ENCODE data around the gene ZNF416. TPM values are rescaled to one million over a fixed set of nuclear protein-coding genes. Genes with fewer than 3 reads are reported as not detected.

The ZNF416 gene
- total and polyA plus RNA-seq, 4 donors, result 1.7 to 4.6 (median 3.2) TPM

DNA sequence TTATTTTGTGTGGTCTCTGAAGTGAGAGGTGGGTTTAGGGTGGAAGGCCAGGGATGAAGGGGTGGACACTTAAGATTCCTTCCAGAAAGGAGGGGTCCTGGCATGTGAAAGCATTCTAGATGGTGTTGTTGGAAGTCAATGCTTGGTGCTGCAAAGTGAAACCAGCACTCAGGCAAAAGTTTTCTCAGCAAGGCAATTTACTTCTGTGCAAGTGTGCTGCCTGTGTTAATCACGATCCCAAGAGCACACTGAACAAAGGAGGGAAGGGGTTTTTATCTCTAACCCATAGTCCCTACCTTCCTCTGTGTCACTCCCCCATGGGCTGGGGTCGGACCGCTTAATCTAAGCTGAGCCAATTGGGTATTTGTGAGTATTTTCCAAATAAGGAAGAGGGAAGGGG, 36.6 kb upstream of the ZNF416 start:
- ATAC-seq (ENCODE audit: insufficient read depth, low FRiP score) (no peak), DNase-seq (no peak)
- H3K4me3 ChIP-seq, result no peak overlapping the region
- H3K27me3 ChIP-seq (ENCODE audit: control insufficient read depth in 3 of 3, insufficient read depth in 3 of 3, low read length in 2 of 3), result no peaks in the 10 kb centered on the region
- peaks cover 0 to 11% (median 4%) of the 10 kb centered on the region in 5 donors for H3K4me1 ChIP-seq (ENCODE audit: control insufficient read depth in 5 of 5, insufficient read depth in 5 of 5, low read length in 5 of 5)
- WGBS, 2 donors, result 95 to 96% methylated on average over 3 of the region's 3 CpGs
- TF ChIP-seq, protein P1, sequence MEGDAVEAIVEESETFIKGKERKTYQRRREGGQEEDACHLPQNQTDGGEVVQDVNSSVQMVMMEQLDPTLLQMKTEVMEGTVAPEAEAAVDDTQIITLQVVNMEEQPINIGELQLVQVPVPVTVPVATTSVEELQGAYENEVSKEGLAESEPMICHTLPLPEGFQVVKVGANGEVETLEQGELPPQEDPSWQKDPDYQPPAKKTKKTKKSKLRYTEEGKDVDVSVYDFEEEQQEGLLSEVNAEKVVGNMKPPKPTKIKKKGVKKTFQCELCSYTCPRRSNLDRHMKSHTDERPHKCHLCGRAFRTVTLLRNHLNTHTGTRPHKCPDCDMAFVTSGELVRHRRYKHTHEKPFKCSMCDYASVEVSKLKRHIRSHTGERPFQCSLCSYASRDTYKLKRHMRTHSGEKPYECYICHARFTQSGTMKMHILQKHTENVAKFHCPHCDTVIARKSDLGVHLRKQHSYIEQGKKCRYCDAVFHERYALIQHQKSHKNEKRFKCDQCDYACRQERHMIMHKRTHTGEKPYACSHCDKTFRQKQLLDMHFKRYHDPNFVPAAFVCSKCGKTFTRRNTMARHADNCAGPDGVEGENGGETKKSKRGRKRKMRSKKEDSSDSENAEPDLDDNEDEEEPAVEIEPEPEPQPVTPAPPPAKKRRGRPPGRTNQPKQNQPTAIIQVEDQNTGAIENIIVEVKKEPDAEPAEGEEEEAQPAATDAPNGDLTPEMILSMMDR (IDR thresholded peaks at IDR 0.05; ENCODE audit: control extremely low read depth, extremely low read depth), result no peak
- no peak overlapping the region for H3K9ac ChIP-seq (ENCODE audit: insufficient read depth in 1 of 2, low read length in 2 of 2)
- H3K27ac ChIP-seq (ENCODE audit: low read depth in 1 of 2, low read length in 1 of 2), result no peak overlapping the region
- H3K36me3 ChIP-seq (ENCODE audit: control insufficient read depth in 4 of 4, insufficient read depth in 4 of 4, low read length in 4 of 4), result peaks cover 30 to 60% (median 47%) of the 10 kb centered on the region in 4 donors
- peaks cover 14 to 53% (median 50%) of the 10 kb centered on the region in 4 donors for H3K9me3 ChIP-seq (ENCODE audit: control insufficient read depth in 4 of 4, insufficient read depth in 3 of 4, low read length in 3 of 4)

DNA sequence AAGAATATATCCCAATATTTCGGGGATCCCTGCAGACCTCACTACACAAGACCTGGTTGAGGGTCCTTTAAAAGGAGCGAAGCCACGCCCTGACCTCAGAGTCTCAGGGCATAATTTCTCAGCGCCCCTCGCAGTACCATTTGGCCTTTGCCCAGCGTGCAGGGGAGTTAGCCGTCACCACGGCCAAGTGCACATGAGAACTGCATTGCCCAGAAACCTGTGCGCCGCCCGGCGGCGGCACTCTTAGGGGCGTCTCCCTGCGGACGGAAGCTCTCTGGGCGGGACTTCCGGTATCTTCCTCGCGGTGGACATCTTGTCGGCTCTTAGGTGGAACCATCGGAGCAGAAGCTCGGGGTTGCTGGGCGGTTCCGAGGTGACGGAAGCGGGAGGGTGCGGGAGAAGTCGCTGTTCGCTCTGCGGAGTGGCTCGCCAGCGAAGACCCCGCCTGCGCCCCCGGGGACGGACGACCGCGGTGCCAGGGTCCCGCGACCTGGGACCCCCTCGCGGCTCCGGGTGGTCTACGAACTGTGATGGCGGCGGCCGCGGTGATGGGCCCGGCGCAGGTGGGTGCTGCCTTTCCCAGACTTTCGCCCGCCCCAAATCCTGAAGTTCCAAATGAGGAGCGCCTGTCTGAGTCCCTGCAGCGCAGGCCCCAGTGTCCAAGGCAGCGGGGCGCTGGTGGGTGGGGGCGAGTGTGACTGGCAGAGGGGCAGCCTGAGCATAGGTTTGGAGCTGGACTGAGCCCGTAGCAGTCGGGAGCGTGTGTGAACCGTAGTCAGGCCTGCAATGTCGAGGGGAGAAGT, 35.4 kb upstream of the ZNF416 start, which contains the start of gene ZNF134:
TSS of gene ZNF134 (plus strand) at position 302 of the 803 bp plus-strand sequence. CDS start 5,227 bp downstream, outside the sequence.
- Histone ChIP-seq H3K4me1 (ENCODE audit: control insufficient read depth in 5 of 5, insufficient read depth in 5 of 5, low read length in 5 of 5) (peaks cover 0 to 11% (median 4%) of the 10 kb centered on the region in 5 donors), H3K9ac (ENCODE audit: insufficient read depth in 1 of 2, low read length in 2 of 2) (peak within 1 kb of the TSS; percentile 48 to 77), H3K9me3 (ENCODE audit: control insufficient read depth in 4 of 4, insufficient read depth in 3 of 4, low read length in 3 of 4) (peaks cover 5 to 41% (median 38%) of the 10 kb centered on the region in 4 donors), H3K36me3 (ENCODE audit: control insufficient read depth in 4 of 4, insufficient read depth in 4 of 4, low read length in 4 of 4) (peaks cover 18 to 47% (median 35%) of the 10 kb centered on the region in 4 donors), H3K27ac (ENCODE audit: low read depth in 1 of 2, low read length in 1 of 2) (peak within 1 kb of the TSS; percentile 28 to 81), H3K4me3 (peak within 1 kb of the TSS; percentile 96), H3K27me3 (ENCODE audit: control insufficient read depth in 3 of 3, insufficient read depth in 3 of 3, low read length in 2 of 3) (no peaks in the 10 kb centered on the region)
- peak; percentile 98 for ATAC-seq (ENCODE audit: insufficient read depth, low FRiP score)
- DNase-seq, result peak; percentile 92 to 97 (median 93)
- TF ChIP-seq, protein P1 (IDR thresholded peaks at IDR 0.05; ENCODE audit: control extremely low read depth, extremely low read depth), result no peak
- WGBS, 2 donors, result 2% methylated on average over 57 to 64 of the region's 64 CpGs

DNA sequence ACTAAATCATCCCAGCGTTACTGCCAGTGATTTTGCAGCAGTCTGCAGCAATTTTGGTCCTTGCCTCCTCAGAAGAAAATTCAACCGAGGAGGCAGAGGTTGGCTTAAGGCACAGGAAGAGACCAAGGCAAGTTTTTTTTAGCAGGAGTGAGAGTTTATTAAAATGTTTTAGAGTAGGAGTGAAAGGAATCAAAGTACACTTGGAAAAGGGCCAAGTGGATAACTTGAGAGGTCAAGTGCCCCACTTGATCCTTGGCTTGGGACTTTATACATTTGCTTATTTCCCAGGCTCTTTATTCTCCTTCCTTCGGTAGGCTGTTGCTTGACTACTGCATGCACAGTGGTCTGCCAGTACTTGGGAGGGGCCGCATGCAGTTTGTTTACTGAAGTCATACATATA, 32.4 kb upstream of the ZNF416 start:
- ATAC-seq (ENCODE audit: insufficient read depth, low FRiP score), result no peak
- Histone ChIP-seq H3K9ac (ENCODE audit: insufficient read depth in 1 of 2, low read length in 2 of 2) (no peak overlapping the region), H3K27me3 (ENCODE audit: control insufficient read depth in 3 of 3, insufficient read depth in 3 of 3, low read length in 2 of 3) (no peaks in the 10 kb centered on the region), H3K9me3 (ENCODE audit: control insufficient read depth in 4 of 4, insufficient read depth in 3 of 4, low read length in 3 of 4) (peaks cover 0 to 29% (median 18%) of the 10 kb centered on the region in 4 donors), H3K4me1 (ENCODE audit: control insufficient read depth in 5 of 5, insufficient read depth in 5 of 5, low read length in 5 of 5) (peaks cover 0 to 6% (median 4%) of the 10 kb centered on the region in 5 donors), H3K27ac (ENCODE audit: low read depth in 1 of 2, low read length in 1 of 2) (no peak overlapping the region), H3K36me3 (ENCODE audit: control insufficient read depth in 4 of 4, insufficient read depth in 4 of 4, low read length in 4 of 4) (peaks cover 10 to 42% (median 20%) of the 10 kb centered on the region in 4 donors), H3K4me3 (no peak overlapping the region)
- TF ChIP-seq, protein P1 (IDR thresholded peaks at IDR 0.05; ENCODE audit: control extremely low read depth, extremely low read depth), result no peak
- WGBS, 2 donors, result 78 to 87% methylated on average over 4 of the region's 4 CpGs
- DNase-seq, result no peak
